Left lung (tissue), 10 donors: ENCODE measurements around the gene AKAP1. TPM values are rescaled to one million over a fixed set of nuclear protein-coding genes. Genes with fewer than 3 reads are reported as not detected.

Experiments
- ATAC-seq: fragments of 200-7000 bp; cut with Tn5 transposase; one replicate; pipeline ENCODE4 v1.9.1; 2020; ENCODE audit warnings: moderate library complexity
- DNase-seq, 4 donors: peaks; one replicate each; pipeline ENCODE4 v3.0.0-alpha.2; 2013 to 2020
- H3K27ac ChIP-seq, 2 donors: fragments of 200-600 bp; sonication (generic) in 1 of 2; one replicate each; pipeline versions ENCODE4 v1.5.0 to v1.8.0; 2020 to 2021
- H3K27me3 ChIP-seq, 2 donors: fragments of 200-600 bp; sonication (generic) in 1 of 2; one replicate each; pipeline versions ENCODE4 v1.5.0 to v1.8.0; 2020 to 2021
- H3K36me3 ChIP-seq, 2 donors: fragments of 200-600 bp; sonication (generic) in 1 of 2; one replicate each; pipeline versions ENCODE4 v1.5.0 to v1.8.0; 2020 to 2021
- H3K4me1 ChIP-seq, 2 donors: fragments of 200-600 bp; one replicate each; pipeline ENCODE4 v1.8.0; 2021
- H3K4me3 ChIP-seq, 2 donors: fragments of 200-600 bp; sonication (generic) in 1 of 2; one replicate each; pipeline versions ENCODE4 v1.5.0 to v1.8.0; 2020 to 2021; ENCODE audit warnings: mild to moderate bottlenecking in 1 of 2
- H3K9me3 ChIP-seq, 2 donors: fragments of 200-600 bp; sonication (generic) in 1 of 2; one replicate each; pipeline versions ENCODE4 v1.5.0 to v1.8.0; 2020 to 2021
- CTCF ChIP-seq, 2 donors: fragments of 200-600 bp; sonication (generic) in 1 of 2; IDR thresholded peaks; one replicate each; pipeline versions ENCODE4 v1.5.0 to v1.8.0; 2021; ENCODE audit warnings: antibody characterized with exemption in 2 of 2
- intact Hi-C, 2 donors: fragments of 100-400 bp; cut with DNase I; formaldehyde crosslinking; loops; one replicate each; pipeline versions ENCODE4 v1.11.2 to v1.14.2; 2022
- polyA plus RNA-seq, 6 donors: library from polyadenylated mRNA; unstranded; fragments of 120-200 nt; gene quantifications; one replicate each; pipeline ENCODE4 v1.2.1, GENCODE V29; 2013; ENCODE audit not compliant: insufficient read length in 6 of 6
- total RNA-seq, 2 donors: library from RNA; stranded (reverse); fragmentation: NEBNext Ultra II Directional; extraction: Animal tissue kit (Norgen Biotek cat#: 25700); gene quantifications; one replicate each; pipeline ENCODE4 v1.2.1, GENCODE V29; 2021
- donor health status: DM: no; HTN: yes; CAD: no.
- donor health status: DM: no; HTN: no; CAD: no.

Gene AKAP1
- total and polyA plus RNA-seq, 8 donors = 39.5 to 51.6 (median 47.6) TPM

GRCh38 chr17:57073626-57074025 lies 11.4 kb upstream of the AKAP1 start:
- no peak for DNase-seq
- Histone ChIP-seq H3K36me3 (no peaks in the 10 kb centered on the region), H3K4me3 (no peak overlapping the region), H3K9me3 (no peaks in the 10 kb centered on the region), H3K27me3 (no peaks in the 10 kb centered on the region), H3K27ac (no peak overlapping the region), H3K4me1 (no peaks in the 10 kb centered on the region)
- intact Hi-C loops = no loop called here
- no peak for TF ChIP-seq CTCF (IDR thresholded peaks at IDR 0.05)
- no peak for ATAC-seq

- ATAC-seq (no peak), DNase-seq (no peak)
- Histone ChIP-seq H3K27me3 (no peaks in the 10 kb centered on the region), H3K4me3 (no peak overlapping the region), H3K27ac (no peak overlapping the region), H3K36me3 (no peaks in the 10 kb centered on the region), H3K4me1 (no peaks in the 10 kb centered on the region), H3K9me3 (no peaks in the 10 kb centered on the region)
- TF ChIP-seq CTCF (IDR thresholded peaks at IDR 0.05) = no peak
- intact Hi-C loops = no loop called here
Measured at GRCh38 chr17:57075193-57075592, 9.9 kb upstream of the AKAP1 start.

GRCh38 chr17:57075785-57076184 lies 9.3 kb upstream of the AKAP1 start:
- no peaks in the 10 kb centered on the region for H3K4me1 ChIP-seq
- no peak overlapping the region for H3K4me3 ChIP-seq
- no peaks in the 10 kb centered on the region for H3K27me3 ChIP-seq
- H3K27ac ChIP-seq = no peak overlapping the region
- no peak for TF ChIP-seq CTCF (IDR thresholded peaks at IDR 0.05)
- H3K36me3 ChIP-seq = no peaks in the 10 kb centered on the region
- DNase-seq = no peak
- no peaks in the 10 kb centered on the region for H3K9me3 ChIP-seq
- ATAC-seq = no peak
- intact Hi-C loops = no loop called here

GRCh38 chr17:57077000-57077399 lies 8.0 kb upstream of the AKAP1 start:
- no peak for TF ChIP-seq CTCF (IDR thresholded peaks at IDR 0.05)
- no peaks in the 10 kb centered on the region for H3K36me3 ChIP-seq
- intact Hi-C loops = no loop called here
- DNase-seq (no peak), ATAC-seq (no peak)
- H3K9me3 ChIP-seq = no peaks in the 10 kb centered on the region
- H3K4me3 ChIP-seq = no peak overlapping the region
- no peak overlapping the region for H3K27ac ChIP-seq
- H3K4me1 ChIP-seq = no peaks in the 10 kb centered on the region
- no peaks in the 10 kb centered on the region for H3K27me3 ChIP-seq

- Histone ChIP-seq H3K27ac (no peak overlapping the region), H3K27me3 (no peaks in the 10 kb centered on the region), H3K4me3 (no peak overlapping the region), H3K9me3 (no peaks in the 10 kb centered on the region), H3K36me3 (no peaks in the 10 kb centered on the region), H3K4me1 (peaks cover 0 to 2% of the 10 kb centered on the region in 2 donors)
- no peak for TF ChIP-seq CTCF (IDR thresholded peaks at IDR 0.05)
- ATAC-seq = no peak
- intact Hi-C loops = no loop called here
- no peak for DNase-seq
Measured at GRCh38 chr17:57078274-57078673, 6.8 kb upstream of the AKAP1 start.
